HL-60 (cell line): Measurements from ENCODE around the gene HSBP1L1.

Source experiments
- GABPA ChIP-seq: IDR thresholded peaks from 2 replicates; pipeline ENCODE4 v1.6.1; 2012; ENCODE audit warnings: low read depth
- POLR2AphosphoS5 ChIP-seq: IDR thresholded peaks from 2 replicates; pipeline ENCODE4 v1.6.1; 2012; ENCODE audit warnings: low read depth
- REST ChIP-seq: IDR thresholded peaks from 2 replicates; pipeline ENCODE4 v1.6.1; 2012; ENCODE audit warnings: low read depth; ENCODE audit not compliant: insufficient replicate concordance
- TF ChIP-seq, protein P1 (sequence below): IDR thresholded peaks from one replicate; pipeline ENCODE4 v1.5.1; 2011; ENCODE audit warnings: low read length, control low read depth, inconsistent platforms; ENCODE audit not compliant: insufficient read depth

DNA sequence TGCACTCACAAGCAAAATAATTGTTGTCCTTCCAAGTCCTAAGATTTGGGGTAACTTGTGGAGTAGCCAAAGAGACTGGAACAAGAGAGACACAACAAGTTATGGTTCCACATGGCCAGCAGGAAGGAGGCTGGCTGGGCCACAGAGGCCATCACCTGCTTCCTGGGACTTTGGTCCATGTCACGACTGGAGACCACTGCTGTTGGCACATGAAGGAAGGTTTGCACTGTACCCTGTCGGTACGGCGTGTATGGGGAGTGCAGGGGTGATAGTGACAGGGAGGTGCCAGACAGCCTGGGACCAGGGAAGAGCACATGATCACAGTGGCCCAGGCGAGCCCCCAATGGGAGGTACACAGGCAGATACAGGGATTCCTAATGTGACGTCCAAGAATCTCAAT is 28.5 kb upstream of the HSBP1L1 start:
- TF ChIP-seq, protein P1, sequence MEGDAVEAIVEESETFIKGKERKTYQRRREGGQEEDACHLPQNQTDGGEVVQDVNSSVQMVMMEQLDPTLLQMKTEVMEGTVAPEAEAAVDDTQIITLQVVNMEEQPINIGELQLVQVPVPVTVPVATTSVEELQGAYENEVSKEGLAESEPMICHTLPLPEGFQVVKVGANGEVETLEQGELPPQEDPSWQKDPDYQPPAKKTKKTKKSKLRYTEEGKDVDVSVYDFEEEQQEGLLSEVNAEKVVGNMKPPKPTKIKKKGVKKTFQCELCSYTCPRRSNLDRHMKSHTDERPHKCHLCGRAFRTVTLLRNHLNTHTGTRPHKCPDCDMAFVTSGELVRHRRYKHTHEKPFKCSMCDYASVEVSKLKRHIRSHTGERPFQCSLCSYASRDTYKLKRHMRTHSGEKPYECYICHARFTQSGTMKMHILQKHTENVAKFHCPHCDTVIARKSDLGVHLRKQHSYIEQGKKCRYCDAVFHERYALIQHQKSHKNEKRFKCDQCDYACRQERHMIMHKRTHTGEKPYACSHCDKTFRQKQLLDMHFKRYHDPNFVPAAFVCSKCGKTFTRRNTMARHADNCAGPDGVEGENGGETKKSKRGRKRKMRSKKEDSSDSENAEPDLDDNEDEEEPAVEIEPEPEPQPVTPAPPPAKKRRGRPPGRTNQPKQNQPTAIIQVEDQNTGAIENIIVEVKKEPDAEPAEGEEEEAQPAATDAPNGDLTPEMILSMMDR = no peak
- TF ChIP-seq GABPA (no peak), REST (no peak), POLR2AphosphoS5 (no peak)
